ENCODE data around the gene CADPS2.

The CADPS2 gene

DNA sequence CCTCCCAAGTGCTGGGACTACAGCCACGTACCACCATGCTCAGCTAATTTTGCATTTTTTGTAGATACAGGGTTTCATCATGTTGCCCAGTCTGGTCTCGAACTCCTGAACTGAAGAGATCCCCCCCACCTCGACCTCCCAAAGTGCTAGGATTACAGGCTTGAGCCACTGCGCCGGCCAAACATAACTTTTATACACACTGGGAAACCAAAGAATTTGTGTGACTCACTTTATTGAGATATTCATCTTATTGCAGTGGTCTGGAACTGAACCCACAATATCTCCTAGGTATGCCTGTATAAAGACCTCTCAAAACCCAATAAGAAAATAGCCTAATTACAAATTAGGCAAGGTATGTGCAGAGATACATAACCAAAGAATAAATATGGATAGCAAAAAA is 399.1 kb downstream of the CADPS2 start:
- TF ChIP-seq, protein P1, sequence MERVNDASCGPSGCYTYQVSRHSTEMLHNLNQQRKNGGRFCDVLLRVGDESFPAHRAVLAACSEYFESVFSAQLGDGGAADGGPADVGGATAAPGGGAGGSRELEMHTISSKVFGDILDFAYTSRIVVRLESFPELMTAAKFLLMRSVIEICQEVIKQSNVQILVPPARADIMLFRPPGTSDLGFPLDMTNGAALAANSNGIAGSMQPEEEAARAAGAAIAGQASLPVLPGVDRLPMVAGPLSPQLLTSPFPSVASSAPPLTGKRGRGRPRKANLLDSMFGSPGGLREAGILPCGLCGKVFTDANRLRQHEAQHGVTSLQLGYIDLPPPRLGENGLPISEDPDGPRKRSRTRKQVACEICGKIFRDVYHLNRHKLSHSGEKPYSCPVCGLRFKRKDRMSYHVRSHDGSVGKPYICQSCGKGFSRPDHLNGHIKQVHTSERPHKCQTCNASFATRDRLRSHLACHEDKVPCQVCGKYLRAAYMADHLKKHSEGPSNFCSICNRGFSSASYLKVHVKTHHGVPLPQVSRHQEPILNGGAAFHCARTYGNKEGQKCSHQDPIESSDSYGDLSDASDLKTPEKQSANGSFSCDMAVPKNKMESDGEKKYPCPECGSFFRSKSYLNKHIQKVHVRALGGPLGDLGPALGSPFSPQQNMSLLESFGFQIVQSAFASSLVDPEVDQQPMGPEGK (CRISPR knock-in tag; IDR thresholded peaks at IDR 0.05; ENCODE audit: borderline replicate concordance) = no peak
- TF ChIP-seq TOX (CRISPR knock-in tag; IDR thresholded peaks at IDR 0.05; ENCODE audit: borderline replicate concordance) (no peak), ISL1 (CRISPR knock-in tag; IDR thresholded peaks at IDR 0.05) (no peak), CSDC2 (CRISPR knock-in tag; IDR thresholded peaks at IDR 0.05) (no peak)
- TF ChIP-seq, protein P2, sequence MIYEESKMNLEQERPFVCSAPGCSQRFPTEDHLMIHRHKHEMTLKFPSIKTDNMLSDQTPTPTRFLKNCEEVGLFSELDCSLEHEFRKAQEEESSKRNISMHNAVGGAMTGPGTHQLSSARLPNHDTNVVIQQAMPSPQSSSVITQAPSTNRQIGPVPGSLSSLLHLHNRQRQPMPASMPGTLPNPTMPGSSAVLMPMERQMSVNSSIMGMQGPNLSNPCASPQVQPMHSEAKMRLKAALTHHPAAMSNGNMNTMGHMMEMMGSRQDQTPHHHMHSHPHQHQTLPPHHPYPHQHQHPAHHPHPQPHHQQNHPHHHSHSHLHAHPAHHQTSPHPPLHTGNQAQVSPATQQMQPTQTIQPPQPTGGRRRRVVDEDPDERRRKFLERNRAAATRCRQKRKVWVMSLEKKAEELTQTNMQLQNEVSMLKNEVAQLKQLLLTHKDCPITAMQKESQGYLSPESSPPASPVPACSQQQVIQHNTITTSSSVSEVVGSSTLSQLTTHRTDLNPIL (CRISPR knock-in tag; IDR thresholded peaks at IDR 0.05; ENCODE audit: low read depth) = no peak
- no peak for ATAC-seq

DNA sequence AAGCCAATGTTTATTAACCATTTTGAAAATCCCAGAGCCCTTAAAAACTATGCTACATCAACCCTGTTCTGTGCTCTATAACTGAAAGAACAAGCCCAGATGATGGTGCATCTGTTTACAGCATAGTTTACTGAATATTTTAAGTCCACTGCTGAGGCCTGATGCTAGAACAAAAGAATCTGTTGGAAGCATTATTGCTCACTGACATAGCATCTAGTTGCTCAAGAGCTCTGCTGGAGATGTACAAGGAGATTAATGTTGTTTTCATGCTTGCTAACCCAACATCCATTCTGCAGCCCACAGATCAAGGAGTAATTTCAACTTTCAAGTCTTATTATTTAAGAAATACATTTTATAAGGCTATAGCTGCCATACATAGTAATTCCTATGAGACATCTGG is 400.4 kb downstream of the CADPS2 start:
- TF ChIP-seq ARNTL (CRISPR knock-in tag; IDR thresholded peaks at IDR 0.05; ENCODE audit: borderline replicate concordance, low read depth) = no peak
- TF ChIP-seq ZFP3 (CRISPR knock-in tag; IDR thresholded peaks at IDR 0.05) = no peak
- TF ChIP-seq OSR1 (CRISPR knock-in tag; IDR thresholded peaks at IDR 0.05) = no peak
- ATAC-seq = no peak

DNA sequence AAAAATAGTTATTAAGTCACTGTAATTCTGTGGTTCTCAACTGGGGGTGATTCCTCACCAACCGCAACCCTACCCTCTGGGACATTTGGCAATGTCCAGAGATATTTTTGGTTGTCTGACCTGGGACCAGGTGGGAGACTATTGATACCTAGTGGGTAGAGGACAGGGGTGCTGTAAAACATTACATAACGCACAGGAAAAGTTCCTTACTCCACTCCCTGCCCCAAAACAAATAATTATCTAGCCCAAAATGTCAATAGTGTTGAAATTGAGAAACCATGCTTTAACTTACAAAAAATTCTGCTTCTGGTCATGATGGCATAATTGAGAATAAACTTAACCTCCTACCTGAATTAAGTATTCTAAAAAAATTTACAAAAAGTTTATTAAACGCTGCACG is 404.0 kb downstream of the CADPS2 start:
- TF ChIP-seq ZFP30 (CRISPR knock-in tag; IDR thresholded peaks at IDR 0.05) = no peak
- TF ChIP-seq ARNTL (CRISPR knock-in tag; IDR thresholded peaks at IDR 0.05; ENCODE audit: borderline replicate concordance, low read depth) = no peak
- no peak for TF ChIP-seq ISL1 (CRISPR knock-in tag; IDR thresholded peaks at IDR 0.05)
- TF ChIP-seq, protein P3, sequence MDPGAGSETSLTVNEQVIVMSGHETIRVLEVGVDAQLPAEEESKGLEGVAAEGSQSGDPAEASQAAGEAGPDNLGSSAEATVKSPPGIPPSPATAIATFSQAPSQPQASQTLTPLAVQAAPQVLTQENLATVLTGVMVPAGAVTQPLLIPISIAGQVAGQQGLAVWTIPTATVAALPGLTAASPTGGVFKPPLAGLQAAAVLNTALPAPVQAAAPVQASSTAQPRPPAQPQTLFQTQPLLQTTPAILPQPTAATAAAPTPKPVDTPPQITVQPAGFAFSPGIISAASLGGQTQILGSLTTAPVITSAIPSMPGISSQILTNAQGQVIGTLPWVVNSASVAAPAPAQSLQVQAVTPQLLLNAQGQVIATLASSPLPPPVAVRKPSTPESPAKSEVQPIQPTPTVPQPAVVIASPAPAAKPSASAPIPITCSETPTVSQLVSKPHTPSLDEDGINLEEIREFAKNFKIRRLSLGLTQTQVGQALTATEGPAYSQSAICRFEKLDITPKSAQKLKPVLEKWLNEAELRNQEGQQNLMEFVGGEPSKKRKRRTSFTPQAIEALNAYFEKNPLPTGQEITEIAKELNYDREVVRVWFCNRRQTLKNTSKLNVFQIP (CRISPR knock-in tag; IDR thresholded peaks at IDR 0.05; ENCODE audit: borderline replicate concordance, low read depth) = no peak
- TF ChIP-seq, protein P2 (CRISPR knock-in tag; IDR thresholded peaks at IDR 0.05; ENCODE audit: low read depth) = no peak
- TF ChIP-seq, protein P1 (CRISPR knock-in tag; IDR thresholded peaks at IDR 0.05; ENCODE audit: borderline replicate concordance) = no peak
- TF ChIP-seq RARB (CRISPR knock-in tag; IDR thresholded peaks at IDR 0.05) = no peak
- TF ChIP-seq, protein P4, sequence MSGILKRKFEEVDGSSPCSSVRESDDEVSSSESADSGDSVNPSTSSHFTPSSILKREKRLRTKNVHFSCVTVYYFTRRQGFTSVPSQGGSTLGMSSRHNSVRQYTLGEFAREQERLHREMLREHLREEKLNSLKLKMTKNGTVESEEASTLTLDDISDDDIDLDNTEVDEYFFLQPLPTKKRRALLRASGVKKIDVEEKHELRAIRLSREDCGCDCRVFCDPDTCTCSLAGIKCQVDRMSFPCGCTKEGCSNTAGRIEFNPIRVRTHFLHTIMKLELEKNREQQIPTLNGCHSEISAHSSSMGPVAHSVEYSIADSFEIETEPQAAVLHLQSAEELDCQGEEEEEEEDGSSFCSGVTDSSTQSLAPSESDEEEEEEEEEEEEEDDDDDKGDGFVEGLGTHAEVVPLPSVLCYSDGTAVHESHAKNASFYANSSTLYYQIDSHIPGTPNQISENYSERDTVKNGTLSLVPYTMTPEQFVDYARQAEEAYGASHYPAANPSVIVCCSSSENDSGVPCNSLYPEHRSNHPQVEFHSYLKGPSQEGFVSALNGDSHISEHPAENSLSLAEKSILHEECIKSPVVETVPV (CRISPR knock-in tag; IDR thresholded peaks at IDR 0.05) = no peak
- no peak for TF ChIP-seq ZFP3 (CRISPR knock-in tag; IDR thresholded peaks at IDR 0.05)
- TF ChIP-seq, protein P5, sequence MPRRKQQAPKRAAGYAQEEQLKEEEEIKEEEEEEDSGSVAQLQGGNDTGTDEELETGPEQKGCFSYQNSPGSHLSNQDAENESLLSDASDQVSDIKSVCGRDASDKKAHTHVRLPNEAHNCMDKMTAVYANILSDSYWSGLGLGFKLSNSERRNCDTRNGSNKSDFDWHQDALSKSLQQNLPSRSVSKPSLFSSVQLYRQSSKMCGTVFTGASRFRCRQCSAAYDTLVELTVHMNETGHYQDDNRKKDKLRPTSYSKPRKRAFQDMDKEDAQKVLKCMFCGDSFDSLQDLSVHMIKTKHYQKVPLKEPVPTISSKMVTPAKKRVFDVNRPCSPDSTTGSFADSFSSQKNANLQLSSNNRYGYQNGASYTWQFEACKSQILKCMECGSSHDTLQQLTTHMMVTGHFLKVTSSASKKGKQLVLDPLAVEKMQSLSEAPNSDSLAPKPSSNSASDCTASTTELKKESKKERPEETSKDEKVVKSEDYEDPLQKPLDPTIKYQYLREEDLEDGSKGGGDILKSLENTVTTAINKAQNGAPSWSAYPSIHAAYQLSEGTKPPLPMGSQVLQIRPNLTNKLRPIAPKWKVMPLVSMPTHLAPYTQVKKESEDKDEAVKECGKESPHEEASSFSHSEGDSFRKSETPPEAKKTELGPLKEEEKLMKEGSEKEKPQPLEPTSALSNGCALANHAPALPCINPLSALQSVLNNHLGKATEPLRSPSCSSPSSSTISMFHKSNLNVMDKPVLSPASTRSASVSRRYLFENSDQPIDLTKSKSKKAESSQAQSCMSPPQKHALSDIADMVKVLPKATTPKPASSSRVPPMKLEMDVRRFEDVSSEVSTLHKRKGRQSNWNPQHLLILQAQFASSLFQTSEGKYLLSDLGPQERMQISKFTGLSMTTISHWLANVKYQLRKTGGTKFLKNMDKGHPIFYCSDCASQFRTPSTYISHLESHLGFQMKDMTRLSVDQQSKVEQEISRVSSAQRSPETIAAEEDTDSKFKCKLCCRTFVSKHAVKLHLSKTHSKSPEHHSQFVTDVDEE (CRISPR knock-in tag; IDR thresholded peaks at IDR 0.05) = no peak
- no peak for TF ChIP-seq ZC3H10 (CRISPR knock-in tag; IDR thresholded peaks at IDR 0.05)
- TF ChIP-seq TCF4 (CRISPR knock-in tag; IDR thresholded peaks at IDR 0.05; ENCODE audit: borderline replicate concordance) = no peak
- TF ChIP-seq ZNF70 (CRISPR knock-in tag; IDR thresholded peaks at IDR 0.05) = no peak
- no peak for TF ChIP-seq ZNF565 (CRISPR knock-in tag; conservative IDR thresholded peaks at IDR 0.05; ENCODE audit: low read depth)
- no peak for TF ChIP-seq OSR1 (CRISPR knock-in tag; IDR thresholded peaks at IDR 0.05)
- TF ChIP-seq SNAI2 (CRISPR knock-in tag; IDR thresholded peaks at IDR 0.05) = no peak
- no peak for ATAC-seq

All from SK-N-SH treated with all-trans-retinoic acid at 6 μM for 48 hours (cell line).